Measurements from ENCODE around the gene GJC2. TPM values are rescaled to one million over a fixed set of nuclear protein-coding genes. Genes with fewer than 3 reads are reported as not detected.

Gene GJC2
- total RNA-seq (2022; extraction: Qiagen RNA extraction; ENCODE audit: low read depth) = 0.31 to 0.56 TPM (median 0.45 TPM) in 5 replicates

GRCh38 chr1:228149406-228150119 is at the start of gene GJC2:
Gene GJC2, plus strand, starts transcription at chr1:228149930. Its CDS starts 7,829 bp downstream, at chr1:228157759.

GRCh38 chr1:228102791-228103620 is 46.7 kb upstream of the GJC2 start, which contains the start of gene C1orf35:
Gene C1orf35, minus strand, starts transcription at chr1:228103325. Its CDS starts 98 bp downstream, at chr1:228103227.

GRCh38 chr1:228109073-228109961 is 40.4 kb upstream of the GJC2 start, which contains the start of gene MRPL55:
Gene MRPL55, minus strand, starts transcription at chr1:228109299. Its CDS starts 1,039 bp downstream, at chr1:228108260.

GRCh38 chr1:228139931-228140723 is 9.6 kb upstream of the GJC2 start, which contains the start of gene GUK1:
Gene GUK1, plus strand, starts transcription at chr1:228140279. Its CDS starts 24 bp downstream, at chr1:228140303.

GRCh38 chr1:228165372-228166169 is 15.8 kb downstream of the GJC2 start, which contains the start of gene IBA57:
Gene IBA57, plus strand, starts transcription at chr1:228165804. Its CDS starts 13 bp downstream, at chr1:228165817.

GRCh38 chr1:228207851-228208821 is 58.4 kb downstream of the GJC2 start, which contains the start of gene OBSCN:
Gene OBSCN, plus strand, starts transcription at chr1:228208044. Its CDS starts 3,740 bp downstream, at chr1:228211784.

Other genes with a start within 250 kb of the GJC2 start
- 6.3 to 9.0 TPM (median 8.1 TPM) in 5 replicates for gene WNT9A, start 202.0 kb upstream of the GJC2 start, total RNA-seq (2022; extraction: Qiagen RNA extraction; ENCODE audit: low read depth)
- 0.02 to 0.06 TPM (median 0.05 TPM) in 3 of 5 replicates, not detected in the others for gene WNT3A, start 142.9 kb upstream of the GJC2 start, total RNA-seq (2022; extraction: Qiagen RNA extraction; ENCODE audit: low read depth)
- 380 to 467 TPM (median 447 TPM) in 5 replicates for gene ARF1, start 67.2 kb upstream of the GJC2 start, total RNA-seq (2022; extraction: Qiagen RNA extraction; ENCODE audit: low read depth)
- gene C1orf35, start 46.6 kb upstream of the GJC2 start, total RNA-seq (2022; extraction: Qiagen RNA extraction; ENCODE audit: low read depth) = 27.8 to 36.9 TPM (median 35.9 TPM) in 5 replicates
- 79.8 to 96.2 TPM (median 84.6 TPM) in 5 replicates for gene MRPL55, start 40.6 kb upstream of the GJC2 start, total RNA-seq (2022; extraction: Qiagen RNA extraction; ENCODE audit: low read depth)
- 113 to 153 TPM (median 143 TPM) in 5 replicates for gene GUK1, start 9.7 kb upstream of the GJC2 start, total RNA-seq (2022; extraction: Qiagen RNA extraction; ENCODE audit: low read depth)
- 2.6 to 7.4 TPM (median 5.8 TPM) in 5 replicates for gene IBA57, start 15.9 kb downstream of the GJC2 start, total RNA-seq (2022; extraction: Qiagen RNA extraction; ENCODE audit: low read depth)
- gene OBSCN, start 58.1 kb downstream of the GJC2 start, total RNA-seq (2022; extraction: Qiagen RNA extraction; ENCODE audit: low read depth) = 5.1 to 6.3 TPM (median 5.8 TPM) in 5 replicates

Data from A549 treated with CpdA at 1 μM for 4 hours (cell line).